ENCODE measurements around the gene RASSF4.

GRCh38 chr10:44931621-44932516, 27.7 kb upstream of the RASSF4 start:
- TF ChIP-seq POLR2AphosphoS5 (IDR thresholded peaks at IDR 0.05; ENCODE audit: low read depth) (no peak), CTCF (IDR thresholded peaks at IDR 0.05; ENCODE audit: insufficient read depth, low read length) (no peak), GABPA (IDR thresholded peaks at IDR 0.05; ENCODE audit: low read depth) (no peak), SPI1 (IDR thresholded peaks at IDR 0.05; ENCODE audit: borderline replicate concordance, low read depth) (no peak)
- TF ChIP-seq, protein P1, sequence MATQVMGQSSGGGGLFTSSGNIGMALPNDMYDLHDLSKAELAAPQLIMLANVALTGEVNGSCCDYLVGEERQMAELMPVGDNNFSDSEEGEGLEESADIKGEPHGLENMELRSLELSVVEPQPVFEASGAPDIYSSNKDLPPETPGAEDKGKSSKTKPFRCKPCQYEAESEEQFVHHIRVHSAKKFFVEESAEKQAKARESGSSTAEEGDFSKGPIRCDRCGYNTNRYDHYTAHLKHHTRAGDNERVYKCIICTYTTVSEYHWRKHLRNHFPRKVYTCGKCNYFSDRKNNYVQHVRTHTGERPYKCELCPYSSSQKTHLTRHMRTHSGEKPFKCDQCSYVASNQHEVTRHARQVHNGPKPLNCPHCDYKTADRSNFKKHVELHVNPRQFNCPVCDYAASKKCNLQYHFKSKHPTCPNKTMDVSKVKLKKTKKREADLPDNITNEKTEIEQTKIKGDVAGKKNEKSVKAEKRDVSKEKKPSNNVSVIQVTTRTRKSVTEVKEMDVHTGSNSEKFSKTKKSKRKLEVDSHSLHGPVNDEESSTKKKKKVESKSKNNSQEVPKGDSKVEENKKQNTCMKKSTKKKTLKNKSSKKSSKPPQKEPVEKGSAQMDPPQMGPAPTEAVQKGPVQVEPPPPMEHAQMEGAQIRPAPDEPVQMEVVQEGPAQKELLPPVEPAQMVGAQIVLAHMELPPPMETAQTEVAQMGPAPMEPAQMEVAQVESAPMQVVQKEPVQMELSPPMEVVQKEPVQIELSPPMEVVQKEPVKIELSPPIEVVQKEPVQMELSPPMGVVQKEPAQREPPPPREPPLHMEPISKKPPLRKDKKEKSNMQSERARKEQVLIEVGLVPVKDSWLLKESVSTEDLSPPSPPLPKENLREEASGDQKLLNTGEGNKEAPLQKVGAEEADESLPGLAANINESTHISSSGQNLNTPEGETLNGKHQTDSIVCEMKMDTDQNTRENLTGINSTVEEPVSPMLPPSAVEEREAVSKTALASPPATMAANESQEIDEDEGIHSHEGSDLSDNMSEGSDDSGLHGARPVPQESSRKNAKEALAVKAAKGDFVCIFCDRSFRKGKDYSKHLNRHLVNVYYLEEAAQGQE (IDR thresholded peaks at IDR 0.05; ENCODE audit: insufficient replicate concordance, low read depth) = no peak
